SKM-1 treated with dmso at 0.1 percent for 144 hours (cell line): ENCODE measurements around the gene GRAMD2A.

Experiments
- DNase-seq: peaks from one replicate; lab custom pipeline; 2025; ENCODE audit not compliant: unreplicated experiment; lab: John Stamatoyannopoulos, UW

The GRAMD2A gene

DNA sequence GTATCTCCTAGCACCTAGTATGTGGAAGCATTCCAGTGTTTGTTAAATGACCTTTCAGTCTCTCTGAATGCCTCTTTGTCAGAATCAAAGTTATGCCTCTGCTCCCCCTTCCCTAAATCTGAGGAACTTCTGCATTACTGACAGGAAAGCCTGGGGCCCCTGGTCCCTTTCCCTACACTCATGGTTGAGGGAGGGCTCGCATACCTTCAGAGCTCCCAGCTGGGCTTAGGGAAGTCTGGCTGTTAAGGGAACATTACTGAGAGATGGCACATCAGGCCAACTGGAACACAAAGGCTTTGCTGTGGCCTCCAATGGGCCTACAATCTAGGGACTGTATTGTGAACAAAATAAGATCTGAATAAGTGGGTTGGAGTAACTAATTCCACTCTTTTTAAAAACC, 23.1 kb upstream of the GRAMD2A start:
- DNase-seq, result no peak

DNA sequence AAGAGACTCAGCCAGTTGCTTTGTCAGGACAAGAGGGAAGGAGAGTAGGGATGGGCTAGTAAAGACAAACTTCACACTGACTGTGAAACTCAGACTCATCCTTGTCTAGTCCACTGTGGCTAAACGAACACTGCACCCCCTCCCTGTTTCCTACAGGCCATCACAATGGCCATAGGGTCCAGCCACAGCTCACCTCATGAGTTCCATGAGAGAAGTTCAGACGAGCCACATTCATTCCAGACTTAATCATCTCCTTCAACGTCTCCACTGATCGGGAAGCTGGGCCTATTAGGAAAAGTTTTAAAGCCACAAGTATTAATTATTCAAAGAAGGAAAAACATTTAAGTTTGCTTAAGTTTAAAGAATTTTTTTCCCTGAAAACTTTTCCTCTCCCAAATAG, 19.6 kb upstream of the GRAMD2A start:
- no peak for DNase-seq

DNA sequence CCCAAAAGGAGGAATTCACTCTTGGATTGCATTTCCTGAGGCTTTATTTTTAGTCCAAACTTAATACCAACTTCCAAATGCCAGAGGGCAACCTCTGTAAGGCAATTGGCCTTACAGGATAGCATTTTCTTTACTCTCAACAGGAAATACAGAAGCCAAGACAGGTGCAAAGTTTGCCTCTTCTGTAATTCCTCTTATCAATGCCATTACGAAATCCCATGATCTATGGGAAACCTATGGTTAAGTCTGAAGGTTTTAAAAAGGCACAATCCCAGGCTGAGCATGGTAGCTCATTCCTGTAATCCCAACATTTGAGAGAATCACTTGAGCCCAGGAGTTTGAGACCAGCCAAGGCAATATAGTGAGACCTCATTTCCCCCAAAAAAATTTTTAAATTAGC, 18.5 kb upstream of the GRAMD2A start:
- DNase-seq, result no peak

DNA sequence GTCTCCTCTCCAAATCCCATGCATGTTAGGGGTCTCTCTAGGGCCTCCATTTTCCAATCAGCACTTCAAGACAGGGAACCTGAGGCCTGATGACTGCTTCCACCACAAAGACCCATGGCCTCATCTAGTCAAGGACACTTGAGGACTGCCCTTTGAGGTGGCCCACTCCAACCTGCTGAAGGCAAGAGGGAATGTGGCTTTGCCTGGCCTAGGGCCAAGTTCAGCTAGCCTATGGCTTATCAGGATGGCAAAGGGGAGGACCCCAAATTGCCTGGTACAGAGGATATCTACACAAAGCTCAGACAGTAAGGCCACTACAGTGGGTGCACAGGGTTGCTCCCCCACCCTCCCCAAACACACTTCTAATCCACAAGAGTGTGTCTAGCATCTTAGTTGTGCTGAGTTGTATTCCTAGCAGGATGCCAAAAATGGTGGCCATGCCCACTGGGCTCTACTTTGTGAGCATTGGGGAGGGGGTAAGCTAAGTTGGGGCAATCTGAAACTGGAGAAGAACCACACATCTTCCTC, 10.0 kb upstream of the GRAMD2A start:
- DNase-seq, result no peak

DNA sequence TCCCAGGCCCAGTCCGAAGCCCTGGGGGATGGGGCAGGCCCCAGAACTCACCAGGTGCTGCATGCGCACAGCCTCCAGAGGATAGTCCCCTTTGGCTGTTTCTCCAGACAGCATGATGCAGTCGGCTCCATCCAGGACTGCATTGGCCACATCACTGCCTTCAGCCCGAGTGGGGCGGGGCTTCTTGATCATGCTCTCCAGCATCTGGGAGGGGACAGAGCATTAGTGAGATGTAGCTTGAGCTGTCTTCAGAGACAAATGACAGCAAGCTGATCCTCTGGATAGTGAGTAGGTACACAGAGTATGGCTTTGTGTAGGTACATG, 9.1 kb upstream of the GRAMD2A start:
- no peak for DNase-seq

DNA sequence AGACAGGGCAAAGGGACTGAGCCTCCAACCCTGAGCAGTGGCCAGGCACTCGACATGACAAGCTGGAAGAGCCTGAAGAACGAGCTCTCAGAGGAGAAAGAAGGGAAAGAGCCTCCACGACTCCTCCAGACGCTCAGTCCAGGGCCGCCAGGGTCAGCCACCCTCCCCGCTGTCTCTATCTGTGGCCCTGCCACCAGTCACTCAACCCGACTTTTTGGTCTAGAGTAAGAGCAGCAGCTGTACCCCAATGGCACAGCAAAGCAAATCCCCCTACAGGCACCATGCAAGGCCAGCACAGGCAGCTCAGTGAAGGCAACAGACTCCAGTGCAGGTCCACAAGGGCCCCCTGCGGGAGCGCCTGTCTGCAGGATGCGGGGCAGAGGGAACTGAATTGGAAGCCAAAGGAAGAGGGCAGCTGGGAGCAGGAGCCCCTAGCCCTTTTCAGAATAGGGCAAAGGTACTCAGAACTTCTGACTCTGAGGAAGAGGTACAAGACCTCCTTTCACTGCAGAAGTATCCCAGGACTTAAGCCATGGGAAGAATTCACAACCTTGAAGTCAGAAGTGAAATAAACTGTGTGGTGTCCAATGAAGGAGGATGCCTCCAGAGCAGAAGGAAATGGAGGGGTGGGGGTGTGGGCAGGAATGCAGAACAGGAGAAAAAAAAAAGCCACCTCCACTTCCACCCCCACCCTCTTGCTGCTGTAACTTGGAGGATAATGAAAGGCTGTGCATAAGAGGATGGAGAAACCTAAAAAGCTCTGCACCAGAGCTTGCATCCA, 8.5 kb upstream of the GRAMD2A start:
- no peak for DNase-seq

DNA sequence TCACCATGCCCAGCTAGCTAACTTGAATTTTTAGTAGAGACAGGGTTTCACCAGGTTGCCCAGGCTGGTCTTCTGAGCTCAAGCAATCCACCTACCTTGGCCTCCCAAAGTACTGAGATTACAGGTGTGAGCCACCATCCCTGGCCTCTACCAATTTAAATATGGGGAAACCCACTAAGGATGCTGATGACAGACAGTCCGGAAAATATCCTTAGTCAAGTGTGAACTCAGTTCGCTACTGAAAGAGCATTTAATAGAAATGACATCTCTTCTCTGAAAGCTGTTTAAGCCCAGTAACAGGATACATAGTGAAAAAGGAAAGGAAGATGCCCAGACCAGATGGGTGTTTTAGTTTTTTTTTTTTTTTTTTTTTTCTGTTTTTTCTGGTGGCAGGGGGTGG, 7.7 kb upstream of the GRAMD2A start:
- no peak for DNase-seq

DNA sequence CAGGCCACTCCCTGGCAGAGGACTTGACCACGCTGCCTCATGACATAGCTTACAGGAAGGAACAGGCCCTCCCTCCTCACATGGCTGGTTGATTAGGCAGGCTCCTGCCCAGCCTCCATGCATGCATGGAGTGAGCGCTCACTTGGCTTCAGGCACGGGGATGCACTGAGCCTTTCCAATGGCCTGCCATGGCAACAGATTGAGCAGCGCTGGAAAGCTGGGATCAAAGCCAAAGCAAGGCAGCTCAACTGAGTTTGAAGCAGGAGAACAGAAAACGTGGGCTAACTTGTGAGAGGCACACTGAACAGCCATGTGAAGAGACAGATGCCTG, 5.9 kb upstream of the GRAMD2A start:
- DNase-seq, result no peak

DNA sequence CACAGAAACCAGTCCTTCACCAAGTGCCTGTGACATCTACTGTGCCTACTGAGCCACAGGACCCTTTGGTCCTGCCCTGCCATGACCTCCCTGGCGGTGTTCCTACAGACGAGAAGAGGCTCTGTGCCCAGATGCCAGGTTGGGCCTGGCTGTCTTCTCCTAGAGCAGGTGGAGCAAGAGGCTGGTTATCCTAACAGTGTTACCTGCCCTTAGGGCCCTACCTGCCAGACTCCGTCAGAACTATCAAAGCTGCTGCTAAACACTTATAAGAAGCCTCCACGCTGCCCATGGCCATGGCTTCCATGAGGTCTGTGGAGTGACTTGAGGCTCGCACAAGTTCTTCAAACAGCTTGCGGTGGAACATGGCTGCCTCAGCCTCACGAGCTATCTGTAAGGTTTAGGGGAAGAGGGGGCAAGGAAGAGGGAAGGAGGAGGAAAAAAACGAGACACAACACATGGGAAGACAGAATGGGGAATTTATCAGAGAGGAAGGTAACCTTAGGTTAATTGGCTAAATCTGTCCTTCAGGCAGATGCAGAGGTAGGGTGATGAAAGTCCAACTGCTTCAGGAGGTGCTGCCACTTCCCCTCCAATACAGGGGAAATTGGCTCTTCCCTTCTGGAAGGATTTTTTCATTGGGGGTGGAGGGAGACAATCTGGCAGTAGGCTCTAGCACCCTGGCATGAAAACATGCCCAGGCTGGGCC, 5.4 kb upstream of the GRAMD2A start:
- DNase-seq, result no peak

DNA sequence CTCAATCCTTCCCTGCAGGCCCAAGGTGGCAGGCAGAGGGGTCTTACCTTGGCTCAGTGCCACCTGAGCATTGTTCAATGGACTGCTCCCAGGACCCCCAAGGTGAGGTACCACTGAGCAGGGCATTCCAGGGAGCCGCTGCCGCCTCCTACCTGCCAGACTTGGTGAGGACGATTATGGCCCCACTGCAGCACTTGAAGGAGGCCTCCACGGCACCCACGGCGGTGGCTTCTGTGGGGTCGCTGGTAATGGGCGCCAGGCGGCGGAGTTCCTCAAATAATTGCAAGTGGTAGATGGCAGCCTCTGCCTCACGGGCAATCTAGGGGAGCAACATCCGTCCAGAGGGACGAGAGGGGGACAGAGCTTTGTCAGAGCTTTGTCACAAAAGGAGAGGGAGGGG, 4.7 kb upstream of the GRAMD2A start:
- no peak for DNase-seq

DNA sequence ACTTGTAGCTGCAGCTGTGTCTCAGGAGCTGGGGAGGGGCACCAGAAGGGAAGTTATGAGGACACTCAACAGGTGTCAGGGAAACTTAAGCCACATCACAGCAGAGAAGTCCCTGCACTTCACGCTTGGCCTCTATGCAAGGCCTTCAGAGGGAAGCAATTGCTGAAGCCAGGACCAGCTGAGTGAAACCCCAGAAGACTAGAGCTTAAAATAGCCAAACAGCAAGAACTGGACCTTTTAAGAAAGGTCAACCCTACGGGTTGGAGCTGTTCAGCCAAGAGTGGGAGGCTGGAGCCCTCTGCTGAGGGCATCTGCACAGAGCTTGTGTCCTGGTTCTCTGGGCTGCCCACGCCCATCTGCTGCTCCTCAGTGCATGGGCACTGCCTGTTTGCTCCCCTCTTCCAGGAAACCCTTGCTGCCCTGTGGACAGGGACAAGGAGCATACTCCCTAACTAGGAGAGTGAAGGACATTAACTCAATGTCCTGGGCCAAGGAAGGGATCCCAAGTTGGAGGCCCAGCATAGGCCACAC, 3.9 kb upstream of the GRAMD2A start:
- DNase-seq, result no peak

DNA sequence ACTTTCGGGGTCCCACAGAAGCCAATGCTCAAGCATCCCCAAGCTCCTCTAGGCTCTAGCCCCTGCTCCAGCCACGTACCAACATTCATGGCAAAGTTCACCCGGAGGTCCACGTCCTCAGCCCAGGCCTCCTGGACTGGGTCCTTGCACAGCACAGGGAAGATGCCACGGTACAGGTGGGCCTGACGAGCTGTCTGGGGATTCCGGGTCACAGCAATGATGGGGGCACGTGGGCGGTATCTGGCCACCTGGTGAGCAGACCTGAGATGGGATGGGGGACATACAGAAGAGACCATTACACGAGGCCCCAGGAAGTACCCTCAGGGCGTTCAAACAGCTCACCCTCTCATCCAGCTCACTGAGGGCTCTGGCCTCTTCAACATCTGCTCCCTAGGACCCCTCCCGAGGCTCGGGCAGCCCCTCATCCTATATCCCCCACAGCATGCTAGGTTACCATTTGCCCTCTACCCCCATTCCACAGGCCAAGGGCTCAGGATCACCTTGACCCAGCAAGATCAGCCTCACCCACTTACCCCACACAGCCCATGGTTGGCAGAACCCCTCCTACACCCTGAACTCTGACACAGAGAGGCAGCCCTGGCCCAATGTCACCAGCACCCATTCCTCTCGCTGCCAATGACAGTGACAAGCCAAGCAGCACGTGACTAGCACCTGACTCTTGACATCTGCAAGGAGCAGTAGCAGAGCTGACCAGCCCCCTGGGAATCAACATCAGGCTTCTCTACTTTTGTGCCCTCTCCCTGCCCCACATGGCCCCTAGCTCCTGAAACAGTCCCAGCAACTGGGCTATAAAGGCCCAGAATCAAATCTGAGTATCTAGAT, 3.0 kb upstream of the GRAMD2A start:
- DNase-seq, result no peak

DNA sequence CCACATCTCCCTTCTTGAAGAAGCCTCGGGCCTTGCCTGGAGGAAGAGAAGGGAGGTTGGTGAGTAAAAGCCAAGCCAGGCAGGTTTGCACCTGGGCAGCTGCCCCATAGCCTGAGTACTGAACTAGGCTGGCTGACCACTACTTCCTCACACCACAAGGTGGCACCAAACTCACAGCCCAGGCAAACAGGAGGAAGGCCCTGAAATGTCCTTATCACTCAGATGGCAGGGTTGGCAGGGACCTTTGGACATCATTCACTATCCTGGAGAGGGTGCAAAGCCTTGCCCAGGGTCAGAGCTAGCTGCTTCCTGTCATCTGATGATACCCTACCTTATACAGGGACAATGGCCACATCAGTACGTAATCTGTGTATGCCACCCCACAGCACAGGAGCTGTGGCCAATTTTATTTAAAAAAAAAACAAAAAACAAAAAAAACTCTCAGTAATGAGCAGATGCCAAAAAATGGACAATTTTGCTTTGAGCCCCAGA, 2.2 kb upstream of the GRAMD2A start:
- DNase-seq, result peak; percentile 47

DNA sequence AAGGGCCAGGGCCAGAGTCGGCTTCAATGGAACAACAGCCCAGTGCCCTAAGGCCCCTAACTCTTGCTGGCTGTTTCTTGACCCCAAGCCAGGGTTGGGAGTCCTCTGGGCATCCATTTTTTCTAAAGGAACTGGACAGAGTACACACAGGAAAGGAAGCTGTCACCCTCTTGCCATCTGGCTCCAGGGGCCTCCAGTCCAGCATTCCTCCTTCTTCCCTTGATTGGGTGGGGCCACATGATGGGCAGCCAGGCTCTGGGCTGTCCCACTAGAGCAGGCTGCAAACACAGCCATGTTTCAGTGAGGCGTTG, 1.6 kb upstream of the GRAMD2A start:
- no peak for DNase-seq

DNA sequence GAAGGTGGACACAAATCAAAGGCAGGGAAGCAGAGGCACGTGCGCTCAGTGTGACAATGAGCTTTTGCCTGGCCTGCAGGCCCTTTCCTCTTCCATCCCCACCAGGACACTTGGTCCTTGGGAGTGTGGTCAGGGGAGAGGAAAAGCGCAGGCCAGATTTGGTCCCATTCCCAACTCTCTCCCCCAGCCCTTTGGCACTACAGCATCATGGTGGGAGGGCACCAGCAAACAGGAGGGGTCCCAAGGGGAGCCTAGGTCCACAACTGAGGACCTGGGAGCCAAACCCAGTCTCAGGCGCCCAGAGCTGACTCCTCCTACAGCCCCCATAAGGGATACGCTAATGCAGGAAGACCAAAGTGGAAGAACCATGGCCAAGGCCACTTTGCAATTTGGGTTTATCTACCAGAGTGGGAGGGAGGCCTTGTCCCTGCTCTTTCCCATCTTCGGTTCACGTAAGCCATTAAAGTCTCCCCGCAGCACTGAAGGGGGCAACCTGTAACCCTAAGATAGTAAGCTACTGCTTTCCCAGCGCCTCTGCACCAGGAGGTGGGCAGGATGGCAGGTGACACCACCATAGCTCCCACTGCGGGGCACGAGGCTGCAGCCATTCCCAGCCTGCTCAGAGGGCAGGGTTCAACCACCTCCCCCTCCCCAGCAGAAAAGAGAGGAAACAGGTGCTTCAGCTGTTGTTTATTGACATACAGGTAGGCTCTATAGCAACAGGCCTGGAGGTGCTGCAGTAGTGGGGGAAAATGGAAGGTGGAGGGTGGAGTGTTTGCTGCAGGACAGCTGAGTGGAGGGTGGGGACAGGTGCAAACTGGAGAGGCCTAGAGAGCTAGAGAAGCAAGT, 993 bp upstream of the GRAMD2A start:
- DNase-seq, result no peak

DNA sequence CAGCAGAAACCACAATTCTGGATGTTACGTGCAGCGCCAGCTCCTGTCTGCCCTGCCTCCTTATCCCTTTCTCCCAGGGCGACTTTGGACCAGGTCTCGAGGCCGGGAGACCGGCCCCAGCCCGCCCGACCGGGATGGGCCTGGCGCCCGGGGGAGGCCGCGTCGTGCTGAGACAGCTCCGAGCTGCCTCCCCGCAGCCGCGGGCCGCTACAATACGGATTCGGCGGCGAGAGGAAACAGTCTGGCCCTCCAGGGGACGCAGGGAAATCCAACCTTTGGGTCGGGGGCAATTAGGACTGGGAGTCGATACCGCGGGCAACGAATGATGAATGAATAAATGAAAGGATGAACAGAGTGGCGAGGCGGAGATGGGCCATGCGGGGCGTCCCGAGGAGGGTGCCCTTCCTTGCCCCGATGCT, 537 bp downstream of the GRAMD2A start:
- DNase-seq, result no peak

DNA sequence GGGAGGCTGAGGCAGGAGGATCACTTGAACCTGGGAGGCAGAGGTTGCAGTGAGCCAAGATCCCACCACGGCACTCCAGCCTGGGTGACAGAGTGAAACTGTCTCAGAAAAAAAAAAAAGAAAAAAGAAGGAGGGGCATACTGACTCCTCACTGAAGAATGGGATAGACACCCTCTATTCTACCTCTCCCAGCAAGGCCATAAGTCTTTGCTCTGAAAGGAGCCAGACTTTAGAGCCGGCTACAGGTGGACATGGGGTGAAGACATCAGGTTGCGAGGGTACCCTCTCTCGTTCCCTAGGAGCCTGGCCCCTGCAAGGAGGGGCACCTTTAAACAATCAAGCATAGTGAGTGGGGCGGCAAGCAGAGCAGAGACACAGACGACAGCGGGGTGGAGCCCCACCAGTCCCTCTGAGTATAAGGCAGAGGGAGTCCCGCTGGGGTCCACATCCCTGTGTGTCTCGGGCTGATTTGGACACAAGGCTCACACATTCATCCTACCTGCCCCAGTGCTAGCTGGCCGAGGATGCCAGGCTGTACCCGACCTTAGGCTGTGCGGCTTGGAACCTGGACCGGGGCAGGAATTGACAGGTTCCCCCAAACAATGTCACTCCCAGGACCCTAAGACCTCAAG, 1.1 kb downstream of the GRAMD2A start:
- DNase-seq, result no peak

DNA sequence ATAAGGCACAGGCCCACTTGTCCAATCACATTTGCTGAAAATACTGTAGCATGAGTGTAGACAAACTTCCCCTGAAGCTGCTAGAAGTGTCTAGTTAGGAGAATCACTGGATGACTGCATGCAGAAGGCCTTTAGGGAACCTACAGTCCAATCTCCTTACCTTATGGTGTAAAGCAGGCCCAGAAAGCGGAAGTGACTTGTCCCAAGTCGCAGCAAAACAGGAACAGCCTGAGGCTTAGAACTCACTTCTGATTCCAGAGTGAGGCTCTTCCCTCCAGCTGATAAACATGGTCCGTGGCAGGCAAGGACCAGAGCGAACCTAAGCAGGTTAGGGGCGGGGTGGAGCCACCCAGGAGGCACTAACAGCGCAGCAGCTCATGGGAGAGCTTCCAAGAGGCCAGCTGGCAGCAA, 2.5 kb downstream of the GRAMD2A start:
- DNase-seq, result peak; percentile 97

DNA sequence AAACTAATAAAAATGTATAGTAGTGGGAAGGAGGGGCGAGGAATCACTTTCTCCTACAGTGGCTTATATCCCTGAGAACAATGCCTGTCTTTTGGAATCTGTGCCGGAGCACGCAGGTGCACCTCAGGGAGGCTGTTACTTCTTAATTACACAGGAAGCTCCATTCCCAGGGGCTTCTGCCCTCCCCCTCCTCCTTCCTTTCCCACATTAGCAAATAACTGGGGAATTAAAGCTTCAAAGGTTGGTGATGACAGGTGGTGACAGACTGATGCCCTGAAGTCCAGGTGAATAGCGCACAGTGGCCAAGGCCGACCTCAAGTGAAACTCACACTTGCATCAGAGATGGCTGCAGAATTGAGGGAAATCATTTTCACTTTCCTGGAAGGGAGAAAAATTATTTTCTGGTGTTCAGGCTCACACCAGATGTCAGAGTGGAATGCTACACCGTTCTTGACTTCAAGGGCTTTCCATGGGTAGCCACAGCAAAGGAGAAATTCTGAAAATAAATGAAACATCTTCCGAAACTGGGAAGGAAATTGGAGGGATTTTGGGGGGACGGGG, 3.7 kb downstream of the GRAMD2A start:
- DNase-seq, result no peak

DNA sequence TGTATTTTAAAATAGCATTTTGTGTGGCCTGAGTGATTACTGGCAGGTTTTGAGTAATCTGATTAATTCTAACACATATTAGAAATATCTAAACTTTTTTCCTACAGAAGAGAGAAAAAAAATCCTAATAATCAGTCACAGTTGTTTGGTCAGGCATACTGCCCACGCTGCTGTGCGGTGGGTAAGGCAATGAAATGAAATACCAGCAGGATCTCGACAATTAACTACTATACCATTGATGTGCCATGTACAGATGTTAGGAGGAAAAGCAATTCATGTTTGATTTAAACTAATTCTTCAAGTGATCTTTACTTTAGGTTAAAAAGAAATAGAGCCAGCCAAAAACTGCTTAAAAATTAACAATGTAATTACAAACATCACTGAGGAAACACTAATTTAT, 5.2 kb downstream of the GRAMD2A start:
- no peak for DNase-seq
